A549 treated with CORT108297 at 1 μM for 4 hours (cell line): ENCODE results near the gene KCNT2. TPM values are rescaled to one million over a fixed set of nuclear protein-coding genes. Genes with fewer than 3 reads are reported as not detected.

Experiments
- total RNA-seq: library from RNA; stranded (reverse); fragments of 200-300 nt; extraction: Qiagen RNA extraction; gene quantifications from 5 replicates; pipeline ENCODE4 v1.2.3, GENCODE V29; 2022

Gene KCNT2
- 0.03 to 0.09 TPM (median 0.07 TPM) in 4 of 5 replicates, not detected in the other for total RNA-seq

GRCh38 chr1:196608390-196609369 is at the start of gene KCNT2:
Gene KCNT2, minus strand, starts transcription at chr1:196608440. Its CDS starts 131 bp downstream, at chr1:196608309.

GRCh38 chr1:196651637-196652215 is 43.5 kb upstream of the KCNT2 start, which contains the start of gene CFH:
Gene CFH, plus strand, starts transcription at chr1:196652043. Its CDS starts 75 bp downstream, at chr1:196652118.

Other genes starting within 250 kb of the KCNT2 start
- gene CFH, start 43.6 kb upstream of the KCNT2 start, total RNA-seq: 3.6 to 5.0 TPM (median 4.1 TPM) in 5 replicates
- gene CFHR3, start 166.4 kb upstream of the KCNT2 start, total RNA-seq: 0.10 to 0.24 TPM (median 0.21 TPM) in 5 replicates
- 0.20 to 0.27 TPM in 2 of 5 replicates, not detected in the others for gene CFHR1, start 211.3 kb upstream of the KCNT2 start, total RNA-seq